Renal cortical epithelial cell (primary cell): ENCODE data around the gene TP53AIP1. TPM values are rescaled to one million over a fixed set of nuclear protein-coding genes. Genes with fewer than 3 reads are reported as not detected.

Source experiments
- DNase-seq: peaks from one replicate; pipeline ENCODE4 v3.0.0-alpha.2; 2011; ENCODE audit warnings: low read depth
- total RNA-seq: library from RNA; depleted of rRNA; stranded (reverse); fragments of >200 nt; gene quantifications from 2 replicates; pipeline ENCODE4 v1.2.3, GENCODE V29; 2014

The TP53AIP1 gene
- 0.10 TPM in 1 of 2 replicates, not detected in the other for total RNA-seq

GRCh38 chr11:128942817-128943427 is at the start of gene TP53AIP1:
Gene TP53AIP1 (minus strand): TSS chr11:128942871. CDS start chr11:128937818, 5,053 bp downstream.
- no peak for DNase-seq

- no peak for DNase-seq
Observed at GRCh38 chr11:128988242-128988970, 45.7 kb upstream of the TP53AIP1 start.

DNA sequence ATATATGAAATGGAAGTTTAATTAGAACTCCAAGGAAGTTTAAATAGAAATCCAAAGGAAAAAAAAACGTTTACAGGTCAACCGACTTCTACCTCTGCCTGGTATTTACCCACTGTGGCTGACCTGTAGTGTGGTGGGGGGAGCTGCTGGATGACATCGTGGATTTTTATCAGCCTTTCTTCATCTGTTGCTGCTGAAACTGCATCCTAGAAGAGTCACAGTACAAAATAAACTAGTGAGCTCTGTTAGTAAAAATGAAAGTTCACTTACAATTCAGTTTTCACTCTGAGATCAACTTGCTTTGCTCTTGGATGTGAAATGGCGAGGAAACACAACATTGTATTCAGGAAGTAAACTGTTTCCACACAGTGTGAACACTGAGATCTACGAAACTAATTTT is 43.2 kb upstream of the TP53AIP1 start:
- no peak for DNase-seq

- DNase-seq: no peak
Observed at GRCh38 chr11:128983023-128983422, 40.4 kb upstream of the TP53AIP1 start.

DNA sequence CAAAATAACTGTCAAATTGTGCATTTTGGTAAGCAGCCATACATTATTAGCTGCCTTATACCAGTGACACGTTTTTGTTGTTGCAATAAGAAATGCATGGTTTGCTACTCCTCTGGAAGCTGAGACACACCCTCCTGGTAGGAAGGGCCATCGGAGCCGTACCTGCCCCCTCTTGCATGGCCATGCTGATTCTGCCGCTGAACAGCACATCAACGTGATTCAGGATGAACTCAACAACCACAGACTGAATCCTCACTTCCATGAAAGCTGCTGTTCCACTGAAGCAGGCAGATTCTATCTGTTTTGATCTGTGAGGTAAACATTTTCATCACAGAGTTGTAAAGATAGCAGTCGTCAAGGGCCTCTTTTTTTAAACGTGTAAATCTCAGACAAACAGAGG is 38.6 kb upstream of the TP53AIP1 start:
- no peak for DNase-seq

DNA sequence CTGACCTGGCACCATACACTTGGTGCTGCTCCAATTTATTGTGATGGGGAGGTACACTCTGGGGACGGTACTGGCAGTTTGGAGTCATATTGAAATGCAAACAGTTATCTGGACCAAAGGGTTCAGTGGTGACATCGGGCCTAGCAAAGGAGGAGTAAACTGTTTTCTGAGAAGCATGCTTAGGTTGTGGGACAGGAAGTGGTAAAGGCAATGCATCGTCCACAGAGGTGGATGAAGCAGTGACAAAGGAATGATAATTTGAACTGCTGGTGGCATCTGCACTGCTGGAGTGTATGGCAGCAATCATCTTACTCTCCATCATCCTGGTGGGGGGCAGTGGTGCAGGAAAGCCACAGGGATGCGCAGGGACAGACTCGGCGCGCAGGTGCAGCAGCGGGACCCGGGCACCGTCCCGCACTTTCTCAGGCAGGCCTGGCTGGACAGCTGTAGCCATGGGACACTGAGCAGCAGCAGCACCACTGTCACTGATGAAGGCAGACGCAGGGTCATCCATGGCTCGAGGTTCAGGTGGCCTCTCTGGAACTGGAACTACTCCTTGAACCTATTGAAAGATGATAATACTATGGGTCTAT is 28.0 kb upstream of the TP53AIP1 start:
- DNase-seq: no peak

- DNase-seq: no peak
Observed at GRCh38 chr11:128968916-128969315, 26.2 kb upstream of the TP53AIP1 start.

GRCh38 chr11:128967578-128967977 is 24.9 kb upstream of the TP53AIP1 start:
- no peak for DNase-seq

DNA sequence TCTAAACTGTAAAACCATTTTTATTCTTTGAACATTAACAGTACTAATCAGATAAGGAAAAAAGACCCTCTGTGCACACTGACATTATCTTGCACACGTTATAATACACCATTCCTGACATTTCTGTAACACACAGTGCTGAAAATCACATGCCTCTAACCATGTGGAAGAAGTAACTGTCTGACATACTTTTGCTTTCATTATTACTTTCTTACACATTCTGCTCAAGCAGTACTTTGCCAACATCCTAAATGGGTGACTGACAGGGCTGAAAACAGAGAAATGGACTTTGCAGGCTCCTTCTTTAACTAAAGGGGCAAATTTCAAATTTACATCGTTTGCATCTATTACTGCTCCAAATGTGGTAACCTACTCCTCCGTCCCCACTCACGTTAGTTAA is 22.8 kb upstream of the TP53AIP1 start:
- DNase-seq: no peak

- DNase-seq: no peak
Observed at GRCh38 chr11:128964463-128964930, 21.8 kb upstream of the TP53AIP1 start.

DNA sequence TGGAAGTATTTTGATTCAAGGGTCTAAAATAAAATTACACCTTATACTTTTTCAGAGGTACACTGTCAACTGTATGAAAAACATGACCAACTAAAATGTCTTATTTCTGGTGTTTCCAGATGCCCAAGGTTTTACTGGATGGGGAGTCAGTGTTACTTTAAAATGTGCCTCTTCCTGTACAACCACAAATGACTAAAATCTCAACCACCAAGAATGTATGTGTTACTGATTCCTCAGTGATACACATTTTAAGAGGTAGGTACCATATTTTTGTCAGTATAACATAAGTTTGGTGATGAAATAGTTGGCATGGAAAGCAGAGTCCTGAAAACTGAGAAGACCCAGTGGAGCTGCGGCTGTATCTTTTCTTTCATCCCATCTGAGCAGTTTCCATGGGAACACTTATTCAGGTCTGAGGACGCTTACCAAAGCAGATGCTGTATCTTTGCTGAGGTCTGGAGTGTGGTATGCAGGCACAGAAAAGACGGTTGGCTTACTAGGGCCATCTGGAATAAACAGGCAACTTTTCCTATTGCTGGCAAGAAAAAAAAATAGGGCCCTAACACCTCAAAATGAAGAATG is 21.2 kb upstream of the TP53AIP1 start:
- DNase-seq: no peak

- DNase-seq: no peak
Observed at GRCh38 chr11:128962896-128963295, 20.2 kb upstream of the TP53AIP1 start.

DNA sequence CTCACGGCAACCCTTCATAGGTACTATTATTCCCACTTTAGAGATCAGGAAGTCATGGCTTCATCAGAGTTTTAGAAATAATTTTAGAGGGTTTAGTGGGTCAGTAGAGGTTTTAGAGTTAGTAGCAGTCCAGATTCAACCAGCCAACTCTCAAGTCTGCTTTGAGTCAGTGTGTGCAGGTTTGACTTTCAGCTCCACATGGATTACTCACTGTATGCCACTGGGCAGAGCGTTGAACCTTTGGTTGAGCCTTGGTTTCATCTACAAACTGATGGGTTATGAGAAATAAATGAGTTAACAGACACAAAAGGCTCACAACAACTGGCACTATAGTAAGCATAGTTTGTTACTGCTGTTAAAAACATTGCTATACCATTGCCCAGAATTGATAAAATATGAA is 19.0 kb upstream of the TP53AIP1 start:
- DNase-seq: peak; percentile 15

GRCh38 chr11:128957202-128957482 is 14.5 kb upstream of the TP53AIP1 start:
- no peak for DNase-seq

- DNase-seq: peak; percentile 74
Observed at GRCh38 chr11:128956401-128957201, 13.9 kb upstream of the TP53AIP1 start.

- DNase-seq: no peak
Observed at GRCh38 chr11:128955636-128956035, 13.0 kb upstream of the TP53AIP1 start.

- no peak for DNase-seq
Observed at GRCh38 chr11:128953151-128953550, 10.5 kb upstream of the TP53AIP1 start.

- peak; percentile 55 for DNase-seq
Observed at GRCh38 chr11:128949791-128950454, 7.3 kb upstream of the TP53AIP1 start.

GRCh38 chr11:128948583-128948982 is 5.9 kb upstream of the TP53AIP1 start:
- DNase-seq: no peak

DNA sequence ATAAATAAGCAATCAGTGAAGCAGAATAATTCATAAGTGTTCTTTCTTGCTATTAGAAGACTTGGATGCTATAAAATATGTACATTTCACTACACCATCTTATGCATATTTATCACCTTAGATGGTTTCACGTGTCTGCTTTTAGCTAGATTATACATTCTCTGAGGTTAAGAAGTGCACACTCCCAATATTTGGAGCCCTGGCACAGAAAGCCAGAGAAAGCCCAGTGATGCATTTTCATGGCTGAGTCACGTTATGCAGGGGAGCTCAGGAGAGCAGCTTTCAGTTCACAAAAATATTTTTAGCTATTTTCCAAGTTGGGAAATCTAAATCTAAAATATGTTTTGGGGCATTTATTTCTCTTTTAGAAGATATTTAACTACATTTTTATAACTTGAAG is 5.1 kb upstream of the TP53AIP1 start:
- no peak for DNase-seq

- DNase-seq: peak; percentile 96
Observed at GRCh38 chr11:128946648-128947047, 4.0 kb upstream of the TP53AIP1 start.
